GM23338 (cell line): Measurements from ENCODE around the gene ELOVL6. TPM values are rescaled to one million over a fixed set of nuclear protein-coding genes. Genes with fewer than 3 reads are reported as not detected.

Experiments used
- ATAC-seq: fragments of 200-7000 bp; cut with Tn5 transposase; 3 replicates; pipeline ENCODE4 v1.9.1; 2020
- DNase-seq: peaks from one replicate; pipeline ENCODE4 v3.0.0-alpha.2; 2015; ENCODE audit warnings: low spot score
- H2AFZ ChIP-seq: fragments of 200-600 bp; sonication (generic); 2 replicates; pipeline ENCODE4 v1.8.0; 2016; ENCODE audit warnings: antibody characterized with exemption, mild to moderate bottlenecking, moderate library complexity
- H3F3A ChIP-seq: fragments of 200-600 bp; sonication (generic); replicated peaks from 2 replicates; pipeline ENCODE4 v1.8.0; 2017; ENCODE audit warnings: antibody characterized with exemption, mixed run types, low read depth
- H3K27ac ChIP-seq: fragments of 200-600 bp; sonication (generic); 2 replicates; pipeline ENCODE4 v1.6.1; 2016; ENCODE audit warnings: low read depth
- H3K27me3 ChIP-seq: fragments of 200-600 bp; sonication (generic); 2 replicates; pipeline ENCODE4 v1.8.0; 2016; ENCODE audit warnings: mild to moderate bottlenecking, mixed run types, moderate library complexity; ENCODE audit not compliant: insufficient read depth
- H3K36me3 ChIP-seq: fragments of 200-600 bp; sonication (generic); 2 replicates; pipeline ENCODE4 v1.8.0; 2016; ENCODE audit warnings: mild to moderate bottlenecking; ENCODE audit not compliant: insufficient read depth
- H3K4me1 ChIP-seq: fragments of 200-600 bp; sonication (generic); 2 replicates; pipeline ENCODE4 v1.8.0; 2016; ENCODE audit warnings: mild to moderate bottlenecking, moderate library complexity; ENCODE audit not compliant: insufficient read depth
- H3K4me2 ChIP-seq: fragments of 200-600 bp; sonication (generic); 2 replicates; pipeline ENCODE4 v1.7.1; 2017; ENCODE audit warnings: mixed run types
- H3K4me3 ChIP-seq: fragments of 200-600 bp; sonication (generic); 2 replicates; pipeline ENCODE4 v1.6.1; 2016; ENCODE audit warnings: mixed run types
- H3K79me2 ChIP-seq: fragments of 200-600 bp; sonication (generic); replicated peaks from 2 replicates; pipeline ENCODE4 v1.8.0; 2017; ENCODE audit warnings: mild to moderate bottlenecking; ENCODE audit not compliant: insufficient read depth
- H3K9me2 ChIP-seq: fragments of 200-600 bp; sonication (generic); 2 replicates; pipeline ENCODE4 v1.8.0; 2017; ENCODE audit not compliant: insufficient read depth
- H4K20me1 ChIP-seq: fragments of 200-600 bp; sonication (generic); replicated peaks from 2 replicates; pipeline ENCODE4 v1.8.0; 2017; ENCODE audit warnings: mild to moderate bottlenecking; ENCODE audit not compliant: insufficient read depth
- H3K27ac Mint-ChIP-seq: 2 replicates; pipeline ENCODE4 v1.8.0; 2020; ENCODE audit warnings: inconsistent platforms, mild to moderate bottlenecking, moderate library complexity, mixed read lengths
- H3K27me3 Mint-ChIP-seq: 3 replicates; pipeline ENCODE4 v1.8.0; 2022; ENCODE audit warnings: low read depth, mild to moderate bottlenecking, moderate library complexity, mixed read lengths, inconsistent platforms; ENCODE audit not compliant: insufficient read depth, poor library complexity
- H3K36me3 Mint-ChIP-seq: 3 replicates; pipeline ENCODE4 v1.8.0; 2021; ENCODE audit warnings: low read depth, mild to moderate bottlenecking, inconsistent platforms, moderate library complexity, mixed read lengths
- H3K4me1 Mint-ChIP-seq: 3 replicates; pipeline ENCODE4 v1.8.0; 2020; ENCODE audit warnings: mild to moderate bottlenecking, inconsistent platforms, mixed read lengths
- H3K4me3 Mint-ChIP-seq: 3 replicates; pipeline ENCODE4 v1.8.0; 2021; ENCODE audit warnings: moderate library complexity, mild to moderate bottlenecking, inconsistent platforms, mixed read lengths
- H3K9me3 Mint-ChIP-seq: 3 replicates; pipeline ENCODE4 v1.8.0; 2020; ENCODE audit warnings: moderate library complexity, mild to moderate bottlenecking, inconsistent platforms, mixed read lengths
- EZH2 ChIP-seq: fragments of 200-600 bp; sonication (generic); IDR thresholded peaks from one replicate; pipeline ENCODE4 v1.8.0; 2017; ENCODE audit warnings: antibody characterized with exemption, mild to moderate bottlenecking, low read depth; ENCODE audit not compliant: unreplicated experiment
- EZH2phosphoT487 ChIP-seq: fragments of 200-600 bp; sonication (generic); IDR thresholded peaks from one replicate; pipeline ENCODE4 v1.8.1; 2018; ENCODE audit warnings: antibody characterized with exemption; ENCODE audit not compliant: unreplicated experiment
- POLR2AphosphoS5 ChIP-seq: IDR thresholded peaks from 2 replicates; pipeline ENCODE4 v1.6.1; 2016; ENCODE audit warnings: antibody characterized with exemption, low read depth
- polyA plus RNA-seq: library from polyadenylated mRNA; unstranded; fragments of >200 nt; fragmentation: Nextera tagmentation; extraction: Ambion mirVana; gene quantifications from 2 replicates; pipeline ENCODE4 v1.2.1, GENCODE V29; 2016
- total RNA-seq: library from RNA; depleted of rRNA; stranded (reverse); fragments of >200 nt; shearing (Covaris generic); gene quantifications from 2 replicates; pipeline ENCODE4 v1.2.3, GENCODE V29; 2014
- TF ChIP-seq, protein P1 (sequence below): fragments of 250-450 bp; sonication (Bioruptor Pico); IDR thresholded peaks from 2 replicates; pipeline ENCODE4 v1.5.0; 2020; ENCODE audit warnings: mild to moderate bottlenecking, moderate library complexity
- TF ChIP-seq, protein P2 (sequence below), 2 experiments: fragments of 200-600 bp in 1 of 2; sonication (generic) in 1 of 2; conservative IDR thresholded peaks; 2 replicates each; pipeline versions ENCODE4 v1.5.1 to v1.6.1; 2016 to 2017; ENCODE audit warnings: antibody characterized with exemption in 2 of 2, low read depth in 2 of 2, mild to moderate bottlenecking in 2 of 2, moderate library complexity in 1 of 2

Gene ELOVL6
- total and polyA plus RNA-seq, 2 experiments from 2014 or later, result 82.7 to 89.5 TPM

DNA sequence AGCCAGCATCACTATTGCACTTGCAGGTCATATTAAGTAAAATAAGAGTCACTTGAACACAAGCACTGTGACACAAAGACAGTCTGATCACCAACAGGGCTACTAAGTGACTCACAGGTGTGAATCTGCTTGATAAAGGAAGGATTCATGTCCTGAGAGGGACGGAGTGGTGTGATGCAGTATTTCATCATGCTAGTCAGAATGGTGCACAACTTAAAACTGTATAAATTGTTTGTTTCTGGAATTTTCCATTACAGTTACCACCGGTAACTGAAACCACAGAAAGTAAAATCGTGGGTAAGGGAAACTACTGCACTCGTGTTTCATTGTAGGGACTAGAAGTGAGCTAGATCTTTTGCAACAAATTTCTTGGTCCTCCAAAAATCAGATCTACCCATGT lies 109.7 kb downstream of the ELOVL6 start (continued):
- TF ChIP-seq, protein P1, sequence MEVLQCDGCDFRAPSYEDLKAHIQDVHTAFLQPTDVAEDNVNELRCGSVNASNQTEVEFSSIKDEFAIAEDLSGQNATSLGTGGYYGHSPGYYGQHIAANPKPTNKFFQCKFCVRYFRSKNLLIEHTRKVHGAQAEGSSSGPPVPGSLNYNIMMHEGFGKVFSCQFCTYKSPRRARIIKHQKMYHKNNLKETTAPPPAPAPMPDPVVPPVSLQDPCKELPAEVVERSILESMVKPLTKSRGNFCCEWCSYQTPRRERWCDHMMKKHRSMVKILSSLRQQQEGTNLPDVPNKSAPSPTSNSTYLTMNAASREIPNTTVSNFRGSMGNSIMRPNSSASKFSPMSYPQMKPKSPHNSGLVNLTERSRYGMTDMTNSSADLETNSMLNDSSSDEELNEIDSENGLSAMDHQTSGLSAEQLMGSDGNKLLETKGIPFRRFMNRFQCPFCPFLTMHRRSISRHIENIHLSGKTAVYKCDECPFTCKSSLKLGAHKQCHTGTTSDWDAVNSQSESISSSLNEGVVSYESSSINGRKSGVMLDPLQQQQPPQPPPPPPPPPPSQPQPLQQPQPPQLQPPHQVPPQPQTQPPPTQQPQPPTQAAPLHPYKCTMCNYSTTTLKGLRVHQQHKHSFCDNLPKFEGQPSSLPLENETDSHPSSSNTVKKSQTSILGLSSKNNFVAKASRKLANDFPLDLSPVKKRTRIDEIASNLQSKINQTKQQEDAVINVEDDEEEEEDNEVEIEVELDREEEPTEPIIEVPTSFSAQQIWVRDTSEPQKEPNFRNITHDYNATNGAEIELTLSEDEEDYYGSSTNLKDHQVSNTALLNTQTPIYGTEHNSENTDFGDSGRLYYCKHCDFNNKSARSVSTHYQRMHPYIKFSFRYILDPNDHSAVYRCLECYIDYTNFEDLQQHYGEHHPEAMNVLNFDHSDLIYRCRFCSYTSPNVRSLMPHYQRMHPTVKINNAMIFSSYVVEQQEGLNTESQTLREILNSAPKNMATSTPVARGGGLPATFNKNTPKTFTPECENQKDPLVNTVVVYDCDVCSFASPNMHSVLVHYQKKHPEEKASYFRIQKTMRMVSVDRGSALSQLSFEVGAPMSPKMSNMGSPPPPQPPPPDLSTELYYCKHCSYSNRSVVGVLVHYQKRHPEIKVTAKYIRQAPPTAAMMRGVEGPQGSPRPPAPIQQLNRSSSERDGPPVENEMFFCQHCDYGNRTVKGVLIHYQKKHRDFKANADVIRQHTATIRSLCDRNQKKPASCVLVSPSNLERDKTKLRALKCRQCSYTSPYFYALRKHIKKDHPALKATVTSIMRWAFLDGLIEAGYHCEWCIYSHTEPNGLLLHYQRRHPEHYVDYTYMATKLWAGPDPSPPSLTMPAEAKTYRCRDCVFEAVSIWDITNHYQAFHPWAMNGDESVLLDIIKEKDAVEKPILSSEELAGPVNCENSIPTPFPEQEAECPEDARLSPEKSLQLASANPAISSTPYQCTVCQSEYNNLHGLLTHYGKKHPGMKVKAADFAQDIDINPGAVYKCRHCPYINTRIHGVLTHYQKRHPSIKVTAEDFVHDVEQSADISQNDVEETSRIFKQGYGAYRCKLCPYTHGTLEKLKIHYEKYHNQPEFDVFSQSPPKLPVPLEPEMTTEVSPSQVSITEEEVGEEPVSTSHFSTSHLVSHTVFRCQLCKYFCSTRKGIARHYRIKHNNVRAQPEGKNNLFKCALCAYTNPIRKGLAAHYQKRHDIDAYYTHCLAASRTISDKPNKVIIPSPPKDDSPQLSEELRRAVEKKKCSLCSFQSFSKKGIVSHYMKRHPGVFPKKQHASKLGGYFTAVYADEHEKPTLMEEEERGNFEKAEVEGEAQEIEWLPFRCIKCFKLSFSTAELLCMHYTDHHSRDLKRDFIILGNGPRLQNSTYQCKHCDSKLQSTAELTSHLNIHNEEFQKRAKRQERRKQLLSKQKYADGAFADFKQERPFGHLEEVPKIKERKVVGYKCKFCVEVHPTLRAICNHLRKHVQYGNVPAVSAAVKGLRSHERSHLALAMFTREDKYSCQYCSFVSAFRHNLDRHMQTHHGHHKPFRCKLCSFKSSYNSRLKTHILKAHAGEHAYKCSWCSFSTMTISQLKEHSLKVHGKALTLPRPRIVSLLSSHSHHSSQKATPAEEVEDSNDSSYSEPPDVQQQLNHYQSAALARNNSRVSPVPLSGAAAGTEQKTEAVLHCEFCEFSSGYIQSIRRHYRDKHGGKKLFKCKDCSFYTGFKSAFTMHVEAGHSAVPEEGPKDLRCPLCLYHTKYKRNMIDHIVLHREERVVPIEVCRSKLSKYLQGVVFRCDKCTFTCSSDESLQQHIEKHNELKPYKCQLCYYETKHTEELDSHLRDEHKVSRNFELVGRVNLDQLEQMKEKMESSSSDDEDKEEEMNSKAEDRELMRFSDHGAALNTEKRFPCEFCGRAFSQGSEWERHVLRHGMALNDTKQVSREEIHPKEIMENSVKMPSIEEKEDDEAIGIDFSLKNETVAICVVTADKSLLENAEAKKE (CRISPR knock-in tag), result no peak
- TF ChIP-seq, protein P2, sequence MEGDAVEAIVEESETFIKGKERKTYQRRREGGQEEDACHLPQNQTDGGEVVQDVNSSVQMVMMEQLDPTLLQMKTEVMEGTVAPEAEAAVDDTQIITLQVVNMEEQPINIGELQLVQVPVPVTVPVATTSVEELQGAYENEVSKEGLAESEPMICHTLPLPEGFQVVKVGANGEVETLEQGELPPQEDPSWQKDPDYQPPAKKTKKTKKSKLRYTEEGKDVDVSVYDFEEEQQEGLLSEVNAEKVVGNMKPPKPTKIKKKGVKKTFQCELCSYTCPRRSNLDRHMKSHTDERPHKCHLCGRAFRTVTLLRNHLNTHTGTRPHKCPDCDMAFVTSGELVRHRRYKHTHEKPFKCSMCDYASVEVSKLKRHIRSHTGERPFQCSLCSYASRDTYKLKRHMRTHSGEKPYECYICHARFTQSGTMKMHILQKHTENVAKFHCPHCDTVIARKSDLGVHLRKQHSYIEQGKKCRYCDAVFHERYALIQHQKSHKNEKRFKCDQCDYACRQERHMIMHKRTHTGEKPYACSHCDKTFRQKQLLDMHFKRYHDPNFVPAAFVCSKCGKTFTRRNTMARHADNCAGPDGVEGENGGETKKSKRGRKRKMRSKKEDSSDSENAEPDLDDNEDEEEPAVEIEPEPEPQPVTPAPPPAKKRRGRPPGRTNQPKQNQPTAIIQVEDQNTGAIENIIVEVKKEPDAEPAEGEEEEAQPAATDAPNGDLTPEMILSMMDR (conservative IDR thresholded peaks at IDR 0.05; ENCODE audit: low read depth in 2 of 2), result no peak
- TF ChIP-seq POLR2AphosphoS5, result no peak
- TF ChIP-seq EZH2, result no peak

- Histone ChIP-seq H3K4me3 (no peak overlapping the region), H3K27me3 (no peaks in the 10 kb centered on the region), H3K79me2 (peaks cover 29% of the 10 kb centered on the region), H3F3A (peaks cover 11% of the 10 kb centered on the region; the same call in 1 of the 2 replicates), H3K36me3 (peaks cover 7% of the 10 kb centered on the region), H4K20me1 (no peaks in the 10 kb centered on the region), H3K4me2 (no peak overlapping the region), H3K9me2 (peaks cover 4% of the 10 kb centered on the region; the same call in 1 of the 2 replicates), H2AFZ (no peak overlapping the region), H3K27ac (peak overlapping the region; percentile 10; the same call in 1 of the 2 replicates), H3K4me1 (0 out of 2 replicates have a peak, but pooled peaks cover 7% of the 10 kb centered on the region)
- H3K9me3 Mint-ChIP-seq, result peaks cover 14% of the 10 kb centered on the region; the same call in 2 of the 3 replicates
- peaks cover 36% of the 10 kb centered on the region for H3K4me1 Mint-ChIP-seq
- no peak for ATAC-seq
- H3K27ac Mint-ChIP-seq, result 0 out of 2 replicates have a peak overlapping the region, but pooled peaks have one; percentile 18
- peaks cover 36% of the 10 kb centered on the region for H3K36me3 Mint-ChIP-seq
- no peak overlapping the region for H3K4me3 Mint-ChIP-seq
- DNase-seq, result no peak
- no peaks in the 10 kb centered on the region for H3K27me3 Mint-ChIP-seq
- no peak for TF ChIP-seq EZH2phosphoT487
- TF ChIP-seq, protein P1 (CRISPR knock-in tag), result no peak
Measured at GRCh38 chr4:110087070-110087708, 111.2 kb downstream of the ELOVL6 start.
